Suppressor macrophage treated with lipopolysaccharide for 4 hours (primary cell): ENCODE results near the gene MIOS.

Experiments used
- DNase-seq: peaks from one replicate; pipeline ENCODE4 v3.0.0-alpha.2; 2020

The MIOS gene

DNA sequence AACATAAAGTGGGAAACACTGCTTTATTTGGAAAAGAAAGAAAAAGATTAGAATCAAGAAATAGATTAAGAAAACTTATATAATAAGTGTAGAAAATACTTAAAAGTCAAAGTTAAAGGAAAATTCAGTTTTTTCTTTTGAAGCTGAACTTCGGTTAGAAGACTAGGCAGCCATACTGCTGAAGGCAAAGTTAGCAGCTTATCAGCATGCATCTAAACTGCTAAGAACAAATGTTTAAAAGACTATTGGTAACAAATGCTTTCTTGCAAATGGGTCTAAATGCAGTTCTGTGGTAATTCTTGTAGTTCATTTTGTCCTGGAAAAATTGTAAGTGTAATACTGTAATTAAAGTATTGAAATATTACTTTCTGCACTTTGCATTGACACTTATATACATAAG, 18.0 kb downstream of the MIOS start:
- DNase-seq, result no peak

- DNase-seq, result no peak
These were observed 18.7 kb downstream of the MIOS start for GRCh38 chr7:7585241-7585928.

- DNase-seq, result peak; percentile 47
These were observed 28.8 kb downstream of the MIOS start for GRCh38 chr7:7595451-7595850.

- DNase-seq, result peak; percentile 70
These were observed 29.5 kb downstream of the MIOS start for GRCh38 chr7:7596176-7596575.

- DNase-seq, result no peak
These were observed 40.3 kb downstream of the MIOS start for GRCh38 chr7:7607010-7607409.

DNA sequence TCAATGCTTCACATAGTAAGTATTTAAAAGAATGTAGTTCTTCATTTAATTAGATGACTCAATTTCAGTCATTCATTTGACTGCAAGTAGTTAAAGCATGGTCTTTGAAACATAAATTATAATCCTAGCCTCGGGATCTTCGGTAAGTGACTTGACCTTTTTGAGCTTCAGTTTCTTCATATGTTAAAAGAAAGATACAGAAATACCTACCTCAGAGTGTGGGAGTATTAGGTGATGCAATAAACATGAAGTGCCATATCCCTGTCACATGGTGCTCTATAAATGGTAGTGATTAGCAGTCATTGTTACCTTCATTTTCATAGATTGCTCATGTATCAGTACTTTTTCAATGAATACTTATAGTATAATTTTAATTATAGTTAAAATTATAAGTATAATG, 42.6 kb downstream of the MIOS start:
- no peak for DNase-seq

- no peak for DNase-seq
These were observed 45.8 kb downstream of the MIOS start for GRCh38 chr7:7612519-7612918.

DNA sequence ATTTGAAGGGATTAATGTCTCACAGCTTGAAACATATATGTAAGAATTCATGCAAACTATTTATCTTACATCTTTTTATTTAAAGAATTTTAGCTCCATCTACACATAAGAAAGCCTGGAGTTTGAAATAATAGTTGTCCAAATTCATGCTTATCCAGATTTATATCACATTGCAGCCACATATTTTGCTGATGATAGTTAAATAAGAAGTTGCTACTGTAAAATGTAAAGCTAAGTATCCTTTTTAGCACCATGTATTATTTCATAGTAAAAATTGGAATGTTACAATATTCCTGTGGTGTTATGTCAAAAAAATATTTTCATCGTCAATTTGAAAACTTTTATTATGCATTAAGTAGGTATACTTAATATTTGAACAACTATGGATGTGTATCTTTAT, 46.5 kb downstream of the MIOS start:
- DNase-seq, result no peak

DNA sequence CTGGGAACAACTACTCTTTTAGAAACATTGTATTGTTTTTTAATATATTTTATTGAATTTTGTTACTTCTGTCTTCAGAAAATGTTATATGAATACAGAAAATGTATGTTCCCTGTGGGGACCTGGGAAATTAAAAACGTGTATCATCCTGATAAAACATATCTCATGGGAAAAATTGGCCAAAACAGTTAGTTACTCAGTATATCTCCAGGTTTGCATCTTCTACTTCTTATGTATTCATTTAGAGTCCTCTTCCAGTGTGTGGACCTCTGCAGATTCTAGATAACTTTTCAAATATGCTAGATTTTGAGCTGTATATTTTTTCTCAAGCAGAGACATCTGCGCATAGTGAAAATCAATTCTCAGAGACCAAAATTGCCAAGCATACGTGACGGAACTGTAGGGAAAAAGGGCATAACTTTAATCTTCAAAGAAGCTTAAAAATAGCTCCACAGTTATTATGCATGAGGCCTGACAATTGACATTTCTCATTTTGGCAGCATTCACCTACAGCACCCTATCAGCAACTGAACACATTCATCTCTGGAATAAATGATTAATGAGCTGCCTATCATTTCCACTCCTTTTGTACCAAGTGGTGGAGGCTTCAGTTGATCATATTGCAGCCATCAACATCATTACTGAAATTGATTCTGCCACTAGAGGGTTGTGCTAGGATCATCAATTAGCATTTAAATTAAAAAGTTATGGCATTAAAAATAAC, 47.5 kb downstream of the MIOS start:
- DNase-seq, result no peak

DNA sequence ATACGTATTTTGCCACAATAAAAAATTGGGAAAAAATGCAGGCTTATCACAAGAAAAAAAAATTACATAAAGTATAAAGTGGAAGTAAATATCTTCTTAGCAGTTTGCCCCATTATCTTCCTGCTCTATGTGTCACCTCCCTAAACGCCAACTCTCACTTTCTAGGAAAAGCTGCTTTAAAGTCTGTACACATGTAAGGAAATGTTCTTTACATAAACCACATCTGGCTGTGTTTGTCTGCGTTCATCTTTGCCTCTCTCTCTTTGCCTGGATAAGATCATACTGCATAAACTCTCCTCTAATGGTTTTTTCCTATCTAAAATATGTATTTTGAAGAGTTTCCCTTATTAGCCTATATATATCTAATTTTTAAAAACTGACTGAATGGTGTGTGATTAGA, 50.9 kb downstream of the MIOS start:
- DNase-seq, result no peak

DNA sequence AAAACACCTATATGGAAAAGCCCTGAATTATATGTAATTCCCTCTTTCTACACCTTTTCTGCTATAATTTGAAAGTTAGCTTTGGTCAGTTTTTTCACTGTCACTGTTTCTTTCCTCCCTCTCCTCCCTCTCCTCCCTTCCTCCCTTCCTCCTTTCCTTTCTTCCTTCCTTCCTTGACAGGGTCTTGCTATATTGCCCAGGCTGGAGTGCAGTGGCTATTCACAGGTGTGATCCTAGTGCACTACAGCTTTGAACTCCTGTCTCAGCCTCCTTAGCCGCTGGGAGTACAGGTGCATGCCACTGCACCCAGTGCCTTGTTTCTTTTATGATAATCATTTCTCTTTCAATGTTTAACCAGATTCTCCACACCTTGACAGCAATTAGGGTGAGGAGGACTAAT, 51.7 kb downstream of the MIOS start:
- DNase-seq, result no peak

DNA sequence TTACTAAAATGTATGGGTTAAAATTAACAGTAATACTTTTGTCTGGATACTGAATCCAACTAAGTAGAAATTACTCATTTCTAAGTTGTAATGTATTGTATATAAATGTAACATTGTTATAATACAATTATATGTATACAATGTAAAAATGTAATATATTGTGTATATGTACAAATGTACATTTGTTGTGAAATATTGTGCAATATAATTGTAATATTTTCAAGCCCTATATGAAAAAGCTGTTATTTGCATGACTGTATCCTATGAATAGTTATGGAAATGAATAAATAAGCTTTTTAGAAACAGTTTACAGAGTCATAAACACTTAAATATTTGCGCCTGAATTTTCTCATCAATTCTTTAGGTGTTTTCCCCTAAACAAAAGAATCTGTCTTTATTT, 53.6 kb downstream of the MIOS start:
- no peak for DNase-seq

DNA sequence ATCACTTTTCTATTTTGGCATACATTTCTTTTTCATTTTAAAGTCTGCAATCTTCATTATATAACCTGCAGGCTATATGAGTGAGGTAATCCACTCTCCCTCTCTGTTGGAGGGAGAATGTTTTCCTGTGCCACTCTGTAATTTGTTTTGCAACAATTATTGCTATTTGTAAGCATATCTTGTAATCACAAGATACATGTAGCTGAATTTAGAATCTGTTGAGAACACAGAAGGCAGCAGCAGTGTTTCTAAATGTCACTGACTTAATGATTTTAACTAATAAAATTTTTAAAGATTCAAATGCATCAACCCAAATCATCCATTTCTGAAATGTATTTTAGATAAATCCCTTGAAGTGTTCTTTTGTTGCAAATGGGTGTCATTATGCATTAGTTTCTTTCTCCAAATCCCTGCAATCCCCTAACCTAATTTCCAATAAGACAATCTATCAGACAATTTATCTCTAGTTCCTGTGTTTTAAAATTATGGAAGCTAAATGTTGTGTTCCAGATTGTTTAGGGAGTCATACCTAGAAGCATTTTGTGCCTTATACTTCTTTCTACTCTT, 54.0 kb downstream of the MIOS start:
- DNase-seq, result no peak

GRCh38 chr7:7628476-7628875, 61.8 kb downstream of the MIOS start:
- no peak for DNase-seq

DNA sequence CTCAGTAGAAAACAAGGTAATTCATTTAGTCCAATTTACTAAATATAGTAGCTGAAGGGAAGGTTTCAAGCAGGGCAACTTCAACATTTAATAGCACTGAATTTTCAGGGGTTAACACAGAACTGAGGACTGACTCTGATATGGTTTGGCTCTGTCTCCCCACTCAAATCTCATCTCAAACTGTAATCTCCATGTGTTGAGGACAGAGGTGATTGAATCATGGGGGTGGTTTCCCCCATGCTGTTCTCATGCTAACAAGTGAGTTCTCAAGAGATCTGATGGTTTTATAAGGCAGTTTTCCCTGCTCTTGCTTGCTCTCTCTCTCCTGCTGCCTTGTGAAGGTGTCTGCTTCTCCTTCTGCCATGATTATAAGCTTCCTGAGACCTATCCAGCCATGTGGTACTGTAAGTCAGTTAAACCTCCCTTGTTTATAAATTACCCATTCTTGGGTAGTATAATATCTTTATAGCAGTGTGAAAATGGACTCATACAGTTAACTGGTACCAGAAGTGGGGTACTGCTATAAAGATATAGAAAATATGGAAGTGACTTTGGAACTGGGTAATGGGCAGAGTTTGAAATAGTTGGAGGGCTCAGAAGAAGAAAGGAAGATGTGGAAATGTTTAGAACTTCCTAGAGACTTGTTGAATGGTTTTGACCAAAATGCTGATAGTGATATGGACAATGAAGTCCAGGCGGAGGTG, 64.1 kb downstream of the MIOS start:
- DNase-seq, result no peak

GRCh38 chr7:7639421-7639820, 72.7 kb downstream of the MIOS start:
- DNase-seq, result peak; percentile 12

- DNase-seq, result peak; percentile 14
These were observed 73.2 kb downstream of the MIOS start for GRCh38 chr7:7639847-7640220.

GRCh38 chr7:7640221-7641128, 73.8 kb downstream of the MIOS start, which contains the start of gene UMAD1:
Gene UMAD1, plus strand, starts transcription at chr7:7640752. Its CDS starts 32,620 bp downstream, at chr7:7673372.
- DNase-seq, result peak; percentile 99

- DNase-seq, result peak; percentile 3
These were observed 74.5 kb downstream of the MIOS start for GRCh38 chr7:7641129-7641663.

GRCh38 chr7:7642081-7642480, 75.4 kb downstream of the MIOS start:
- no peak for DNase-seq

GRCh38 chr7:7647495-7648036, 80.9 kb downstream of the MIOS start:
- DNase-seq, result no peak

DNA sequence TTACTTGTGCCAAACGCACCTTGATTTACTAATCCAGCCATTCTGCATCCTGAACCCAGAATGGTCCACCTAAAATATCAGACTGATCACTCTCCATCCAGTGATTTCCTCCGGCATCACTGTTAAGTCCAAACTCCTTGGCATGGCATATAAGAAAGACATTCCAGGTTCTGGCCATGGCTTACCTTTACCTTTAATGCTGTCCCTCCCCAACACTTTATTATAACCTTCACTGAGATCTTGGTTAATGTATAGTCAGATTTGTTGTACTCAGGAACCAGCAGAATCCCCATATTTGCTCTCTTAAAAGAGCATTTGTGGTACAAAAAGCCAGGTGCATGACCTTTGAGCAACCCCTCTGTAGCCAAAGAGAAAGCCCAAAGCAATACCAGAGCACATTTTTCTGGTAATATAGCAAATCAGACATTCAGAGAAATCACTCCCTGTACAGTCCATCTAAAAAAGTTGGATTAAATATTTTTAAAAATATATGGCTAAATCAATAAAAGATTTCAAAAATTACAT, 84.1 kb downstream of the MIOS start:
- DNase-seq, result no peak
